ENCODE results near the gene KEL. TPM values are rescaled to one million over a fixed set of nuclear protein-coding genes. Genes with fewer than 3 reads are reported as not detected.
A peak's percentile ranks its signal among the peaks of the same experiment; 100 is the strongest.

KEL gene
- total RNA-seq, 1 experiment from 2014 or later = not detected

GRCh38 chr7:142956951-142957623 lies 5.1 kb downstream of the KEL start:
- H3K36me3 ChIP-seq (ENCODE audit: insufficient read depth, low read length) = no peaks in the 10 kb centered on the region
- H3K4me3 ChIP-seq (ENCODE audit: low read length) = no peak overlapping the region
- no peaks in the 10 kb centered on the region for H3K4me1 ChIP-seq (ENCODE audit: low read length)
- 0 out of 2 replicates have a peak, but pooled peaks cover 2% of the 10 kb centered on the region for H3K27me3 ChIP-seq (ENCODE audit: low read length)
- DNase-seq = no peak
- H3K4me2 ChIP-seq (ENCODE audit: low read depth, low read length, poor library complexity, severe bottlenecking) = no peak overlapping the region
- no peak overlapping the region for H3K27ac ChIP-seq (ENCODE audit: low read length)
- no peaks in the 10 kb centered on the region for H4K20me1 ChIP-seq (ENCODE audit: insufficient read depth, low read depth, low read length)
- H3K79me2 ChIP-seq (ENCODE audit: low read length) = no peaks in the 10 kb centered on the region
- H3K9ac ChIP-seq (ENCODE audit: low read length) = no peak overlapping the region
- H3K9me3 ChIP-seq (ENCODE audit: low read length) = peaks cover 8% of the 10 kb centered on the region
- no peak overlapping the region for H2AFZ ChIP-seq (ENCODE audit: low read length)
- H3K9me2 ChIP-seq (replicated peaks; ENCODE audit: insufficient read depth, low read length) = no peaks in the 10 kb centered on the region

- Histone ChIP-seq H3K27me3 (ENCODE audit: low read length) (0 out of 2 replicates have a peak, but pooled peaks cover 2% of the 10 kb centered on the region), H3K4me1 (ENCODE audit: low read length) (no peaks in the 10 kb centered on the region), H3K79me2 (ENCODE audit: low read length) (no peaks in the 10 kb centered on the region), H3K9ac (ENCODE audit: low read length) (no peak overlapping the region), H3K4me3 (ENCODE audit: low read length) (no peak overlapping the region), H4K20me1 (ENCODE audit: insufficient read depth, low read depth, low read length) (no peaks in the 10 kb centered on the region), H3K27ac (ENCODE audit: low read length) (no peak overlapping the region), H2AFZ (ENCODE audit: low read length) (no peak overlapping the region), H3K36me3 (ENCODE audit: insufficient read depth, low read length) (no peaks in the 10 kb centered on the region), H3K9me2 (replicated peaks; ENCODE audit: insufficient read depth, low read length) (no peaks in the 10 kb centered on the region), H3K9me3 (ENCODE audit: low read length) (peaks cover 8% of the 10 kb centered on the region), H3K4me2 (ENCODE audit: low read depth, low read length, poor library complexity, severe bottlenecking) (no peak overlapping the region)
- peak; percentile 76 for DNase-seq
Observed at GRCh38 chr7:142954680-142955268, 7.4 kb downstream of the KEL start.

GRCh38 chr7:142950235-142950634 lies 11.9 kb downstream of the KEL start:
- Histone ChIP-seq H3K27ac (ENCODE audit: low read length) (no peak overlapping the region), H4K20me1 (ENCODE audit: insufficient read depth, low read depth, low read length) (no peaks in the 10 kb centered on the region), H3K9me2 (replicated peaks; ENCODE audit: insufficient read depth, low read length) (no peaks in the 10 kb centered on the region), H3K79me2 (ENCODE audit: low read length) (no peaks in the 10 kb centered on the region), H3K4me1 (ENCODE audit: low read length) (no peaks in the 10 kb centered on the region), H3K9ac (ENCODE audit: low read length) (no peak overlapping the region), H3K4me3 (ENCODE audit: low read length) (no peak overlapping the region), H3K27me3 (ENCODE audit: low read length) (no peaks in the 10 kb centered on the region), H3K36me3 (ENCODE audit: insufficient read depth, low read length) (no peaks in the 10 kb centered on the region), H3K4me2 (ENCODE audit: low read depth, low read length, poor library complexity, severe bottlenecking) (no peak overlapping the region), H2AFZ (ENCODE audit: low read length) (no peak overlapping the region), H3K9me3 (ENCODE audit: low read length) (no peaks in the 10 kb centered on the region; the same call in 1 of the 2 replicates)
- no peak for DNase-seq

GRCh38 chr7:142948603-142949002 lies 13.6 kb downstream of the KEL start:
- Histone ChIP-seq H2AFZ (ENCODE audit: low read length) (no peak overlapping the region), H3K27ac (ENCODE audit: low read length) (no peak overlapping the region), H3K9ac (ENCODE audit: low read length) (no peak overlapping the region), H3K9me2 (replicated peaks; ENCODE audit: insufficient read depth, low read length) (no peaks in the 10 kb centered on the region), H3K4me3 (ENCODE audit: low read length) (no peak overlapping the region), H4K20me1 (ENCODE audit: insufficient read depth, low read depth, low read length) (no peaks in the 10 kb centered on the region), H3K4me1 (ENCODE audit: low read length) (no peaks in the 10 kb centered on the region), H3K27me3 (ENCODE audit: low read length) (no peaks in the 10 kb centered on the region), H3K79me2 (ENCODE audit: low read length) (no peaks in the 10 kb centered on the region), H3K36me3 (ENCODE audit: insufficient read depth, low read length) (no peaks in the 10 kb centered on the region), H3K9me3 (ENCODE audit: low read length) (no peaks in the 10 kb centered on the region), H3K4me2 (ENCODE audit: low read depth, low read length, poor library complexity, severe bottlenecking) (no peak overlapping the region)
- DNase-seq = no peak

GRCh38 chr7:142945001-142945400 lies 17.2 kb downstream of the KEL start:
- Histone ChIP-seq H3K79me2 (ENCODE audit: low read length) (no peaks in the 10 kb centered on the region), H3K4me1 (ENCODE audit: low read length) (no peaks in the 10 kb centered on the region), H3K4me2 (ENCODE audit: low read depth, low read length, poor library complexity, severe bottlenecking) (no peak overlapping the region), H3K4me3 (ENCODE audit: low read length) (no peak overlapping the region), H3K9me3 (ENCODE audit: low read length) (no peaks in the 10 kb centered on the region), H3K27me3 (ENCODE audit: low read length) (no peaks in the 10 kb centered on the region), H2AFZ (ENCODE audit: low read length) (no peak overlapping the region), H3K27ac (ENCODE audit: low read length) (no peak overlapping the region), H4K20me1 (ENCODE audit: insufficient read depth, low read depth, low read length) (no peaks in the 10 kb centered on the region), H3K36me3 (ENCODE audit: insufficient read depth, low read length) (no peaks in the 10 kb centered on the region), H3K9ac (ENCODE audit: low read length) (no peak overlapping the region), H3K9me2 (replicated peaks; ENCODE audit: insufficient read depth, low read length) (no peaks in the 10 kb centered on the region)
- no peak for DNase-seq

GRCh38 chr7:142943706-142944268 lies 18.4 kb downstream of the KEL start:
- Histone ChIP-seq H2AFZ (ENCODE audit: low read length) (no peak overlapping the region), H3K9me2 (replicated peaks; ENCODE audit: insufficient read depth, low read length) (no peaks in the 10 kb centered on the region), H3K36me3 (ENCODE audit: insufficient read depth, low read length) (no peaks in the 10 kb centered on the region), H3K27ac (ENCODE audit: low read length) (no peak overlapping the region), H3K4me2 (ENCODE audit: low read depth, low read length, poor library complexity, severe bottlenecking) (no peak overlapping the region), H3K4me3 (ENCODE audit: low read length) (no peak overlapping the region), H3K27me3 (ENCODE audit: low read length) (no peaks in the 10 kb centered on the region), H4K20me1 (ENCODE audit: insufficient read depth, low read depth, low read length) (no peaks in the 10 kb centered on the region), H3K9me3 (ENCODE audit: low read length) (no peaks in the 10 kb centered on the region), H3K9ac (ENCODE audit: low read length) (no peak overlapping the region), H3K79me2 (ENCODE audit: low read length) (no peaks in the 10 kb centered on the region), H3K4me1 (ENCODE audit: low read length) (no peaks in the 10 kb centered on the region)
- no peak for DNase-seq

GRCh38 chr7:142942746-142943145 lies 19.4 kb downstream of the KEL start:
- DNase-seq = no peak
- H3K9me3 ChIP-seq (ENCODE audit: low read length) = no peaks in the 10 kb centered on the region
- no peak overlapping the region for H2AFZ ChIP-seq (ENCODE audit: low read length)
- H3K9ac ChIP-seq (ENCODE audit: low read length) = no peak overlapping the region
- no peaks in the 10 kb centered on the region for H4K20me1 ChIP-seq (ENCODE audit: insufficient read depth, low read depth, low read length)
- H3K36me3 ChIP-seq (ENCODE audit: insufficient read depth, low read length) = no peaks in the 10 kb centered on the region
- no peaks in the 10 kb centered on the region for H3K9me2 ChIP-seq (replicated peaks; ENCODE audit: insufficient read depth, low read length)
- H3K4me3 ChIP-seq (ENCODE audit: low read length) = no peak overlapping the region
- no peak overlapping the region for H3K4me2 ChIP-seq (ENCODE audit: low read depth, low read length, poor library complexity, severe bottlenecking)
- H3K27ac ChIP-seq (ENCODE audit: low read length) = no peak overlapping the region
- no peaks in the 10 kb centered on the region for H3K4me1 ChIP-seq (ENCODE audit: low read length)
- no peaks in the 10 kb centered on the region for H3K79me2 ChIP-seq (ENCODE audit: low read length)
- no peaks in the 10 kb centered on the region for H3K27me3 ChIP-seq (ENCODE audit: low read length)

GRCh38 chr7:142941541-142941940 lies 20.6 kb downstream of the KEL start:
- Histone ChIP-seq H3K4me1 (ENCODE audit: low read length) (no peaks in the 10 kb centered on the region), H3K9me2 (replicated peaks; ENCODE audit: insufficient read depth, low read length) (no peaks in the 10 kb centered on the region), H2AFZ (ENCODE audit: low read length) (no peak overlapping the region), H4K20me1 (ENCODE audit: insufficient read depth, low read depth, low read length) (no peaks in the 10 kb centered on the region), H3K9me3 (ENCODE audit: low read length) (no peaks in the 10 kb centered on the region), H3K9ac (ENCODE audit: low read length) (no peak overlapping the region), H3K27me3 (ENCODE audit: low read length) (no peaks in the 10 kb centered on the region), H3K79me2 (ENCODE audit: low read length) (no peaks in the 10 kb centered on the region), H3K36me3 (ENCODE audit: insufficient read depth, low read length) (no peaks in the 10 kb centered on the region), H3K27ac (ENCODE audit: low read length) (no peak overlapping the region), H3K4me3 (ENCODE audit: low read length) (no peak overlapping the region), H3K4me2 (ENCODE audit: low read depth, low read length, poor library complexity, severe bottlenecking) (no peak overlapping the region)
- DNase-seq = no peak
